Neural progenitor cell (in vitro differentiated cells): ENCODE data around the gene PCNT. TPM values are rescaled to one million over a fixed set of nuclear protein-coding genes. Genes with fewer than 3 reads are reported as not detected.

Experiments
- DNase-seq: peaks from one replicate; pipeline ENCODE4 v3.0.0-alpha.2; 2016; ENCODE audit warnings: low spot score
- H2AFZ ChIP-seq: fragments of 200-600 bp; sonication (generic); replicated peaks from 2 replicates; pipeline ENCODE4 v1.6.1; 2016; ENCODE audit warnings: antibody characterized with exemption
- H3F3A ChIP-seq: fragments of 200-600 bp; sonication (generic); 2 replicates; pipeline ENCODE4 v1.6.1; 2016; ENCODE audit warnings: antibody characterized with exemption, low read depth
- H3K27ac ChIP-seq: fragments of 200-600 bp; sonication (generic); 2 replicates; pipeline ENCODE4 v1.5.1; 2016; ENCODE audit warnings: mild to moderate bottlenecking
- H3K27me3 ChIP-seq: fragments of 200-600 bp; sonication (generic); 2 replicates; pipeline ENCODE4 v1.6.1; 2016; ENCODE audit warnings: mild to moderate bottlenecking, moderate library complexity
- H3K36me3 ChIP-seq: fragments of 200-600 bp; sonication (generic); 2 replicates; pipeline ENCODE4 v1.5.1; 2016
- H3K4me1 ChIP-seq: fragments of 200-600 bp; sonication (generic); 2 replicates; pipeline ENCODE4 v1.6.1; 2016; ENCODE audit warnings: mixed run types
- H3K4me2 ChIP-seq: fragments of 200-600 bp; sonication (generic); 2 replicates; pipeline ENCODE4 v1.6.1; 2016
- H3K4me3 ChIP-seq: fragments of 200-600 bp; sonication (generic); 2 replicates; pipeline ENCODE4 v1.5.1; 2016
- H3K79me2 ChIP-seq: fragments of 200-600 bp; sonication (generic); 2 replicates; pipeline ENCODE4 v1.6.1; 2016; ENCODE audit warnings: low read depth
- H3K9ac ChIP-seq: fragments of 200-600 bp; sonication (generic); 2 replicates; pipeline ENCODE4 v1.6.1; 2016
- H3K9me3 ChIP-seq: fragments of 200-600 bp; sonication (generic); 2 replicates; pipeline ENCODE4 v1.5.1; 2016; ENCODE audit warnings: low read depth
- H4K20me1 ChIP-seq: fragments of 200-600 bp; sonication (generic); 2 replicates; pipeline ENCODE4 v1.6.1; 2016; ENCODE audit warnings: low read depth
- H3K27ac Mint-ChIP-seq: 3 replicates; pipeline ENCODE4 v1.8.0; 2021; ENCODE audit warnings: mixed read lengths
- H3K27me3 Mint-ChIP-seq: 2 replicates; pipeline ENCODE4 v1.8.0; 2022; ENCODE audit warnings: low read depth, mild to moderate bottlenecking, inconsistent platforms, moderate library complexity, mixed read lengths; ENCODE audit not compliant: insufficient read depth
- H3K36me3 Mint-ChIP-seq: 3 replicates; pipeline ENCODE4 v1.8.0; 2021; ENCODE audit warnings: mixed read lengths
- H3K4me1 Mint-ChIP-seq: 3 replicates; pipeline ENCODE4 v1.8.0; 2021; ENCODE audit warnings: mixed read lengths
- H3K4me3 Mint-ChIP-seq: 3 replicates; pipeline ENCODE4 v1.8.0; 2021; ENCODE audit warnings: mild to moderate bottlenecking, moderate library complexity, mixed read lengths
- H3K9me3 Mint-ChIP-seq: 3 replicates; pipeline ENCODE4 v1.8.0; 2020; ENCODE audit warnings: mixed read lengths
- CTCF ChIP-seq: fragments of 200-600 bp; sonication (generic); IDR thresholded peaks from 2 replicates; pipeline ENCODE4 v1.5.1; 2017; ENCODE audit warnings: antibody characterized with exemption, mild to moderate bottlenecking
- EZH2 ChIP-seq: fragments of 200-600 bp; sonication (generic); IDR thresholded peaks from 2 replicates; pipeline ENCODE4 v1.6.1; 2017; ENCODE audit warnings: antibody characterized with exemption, mild to moderate bottlenecking, moderate library complexity
- EZH2phosphoT487 ChIP-seq: fragments of 200-600 bp; sonication (generic); IDR thresholded peaks from 2 replicates; pipeline ENCODE4 v1.6.1; 2017; ENCODE audit warnings: antibody characterized with exemption
- total RNA-seq: library from RNA; depleted of rRNA; stranded (reverse); fragments of >200 nt; gene quantifications from 2 replicates; pipeline ENCODE4 v1.2.3, GENCODE V29; 2015; ENCODE audit warnings: low replicate concordance

The PCNT gene
- total RNA-seq, 1 donor from 2014 or later: 42.0 TPM

- Histone ChIP-seq H3F3A (no peaks in the 10 kb centered on the region), H4K20me1 (no peaks in the 10 kb centered on the region), H2AFZ (no peak overlapping the region), H3K27me3 (no peaks in the 10 kb centered on the region), H3K79me2 (peaks cover 9% of the 10 kb centered on the region), H3K9me3 (no peaks in the 10 kb centered on the region), H3K36me3 (no peaks in the 10 kb centered on the region), H3K27ac (no peak overlapping the region), H3K9ac (no peak overlapping the region), H3K4me3 (no peak overlapping the region), H3K4me1 (no peaks in the 10 kb centered on the region), H3K4me2 (no peak overlapping the region)
- Mint-ChIP-seq H3K36me3 (peaks cover 28% of the 10 kb centered on the region), H3K27ac (no peak overlapping the region), H3K4me3 (no peak overlapping the region), H3K9me3 (peaks cover 3% of the 10 kb centered on the region), H3K27me3 (peaks cover 6% of the 10 kb centered on the region), H3K4me1 (peaks cover 2% of the 10 kb centered on the region)
- TF ChIP-seq CTCF (no peak), EZH2phosphoT487 (no peak), EZH2 (no peak)
- no peak for DNase-seq
These were observed 64.9 kb downstream of the PCNT start for GRCh38 chr21:46388896-46389295.

- no peak overlapping the region for H3K27ac ChIP-seq
- H3K27ac Mint-ChIP-seq: peak overlapping the region; percentile 30
- H2AFZ ChIP-seq: no peak overlapping the region
- no peaks in the 10 kb centered on the region for H3K79me2 ChIP-seq
- no peaks in the 10 kb centered on the region for H4K20me1 ChIP-seq
- H3K9me3 Mint-ChIP-seq: no peaks in the 10 kb centered on the region
- TF ChIP-seq EZH2: no peak
- H3K4me3 ChIP-seq: no peak overlapping the region
- no peaks in the 10 kb centered on the region for H3K36me3 ChIP-seq
- peaks cover 17% of the 10 kb centered on the region for H3K36me3 Mint-ChIP-seq
- H3K27me3 Mint-ChIP-seq: peaks cover 6% of the 10 kb centered on the region
- H3K4me2 ChIP-seq: no peak overlapping the region
- no peaks in the 10 kb centered on the region for H3K9me3 ChIP-seq
- no peak overlapping the region for H3K4me3 Mint-ChIP-seq
- no peaks in the 10 kb centered on the region for H3F3A ChIP-seq
- H3K4me1 Mint-ChIP-seq: peaks cover 7% of the 10 kb centered on the region
- no peak for DNase-seq
- H3K27me3 ChIP-seq: no peaks in the 10 kb centered on the region
- H3K4me1 ChIP-seq: no peaks in the 10 kb centered on the region
- no peak overlapping the region for H3K9ac ChIP-seq
These were observed 66.9 kb downstream of the PCNT start for GRCh38 chr21:46390603-46391545.

GRCh38 chr21:46391773-46392172 lies 67.8 kb downstream of the PCNT start:
- Histone ChIP-seq H3K9me3 (no peaks in the 10 kb centered on the region), H3K36me3 (no peaks in the 10 kb centered on the region)
- H3K36me3 Mint-ChIP-seq: peaks cover 17% of the 10 kb centered on the region

More at GRCh38 chr21:46391773-46392172, 67.8 kb downstream of the PCNT start:
- H3K27me3 ChIP-seq: no peaks in the 10 kb centered on the region
- H3K79me2 ChIP-seq: no peaks in the 10 kb centered on the region
- no peak overlapping the region for H3K27ac Mint-ChIP-seq
- H3K27ac ChIP-seq: no peak overlapping the region
- no peak overlapping the region for H3K9ac ChIP-seq
- H3K4me1 ChIP-seq: no peaks in the 10 kb centered on the region
- H3K9me3 Mint-ChIP-seq: no peaks in the 10 kb centered on the region
- TF ChIP-seq EZH2 (no peak), CTCF (no peak), EZH2phosphoT487 (no peak)
- DNase-seq: no peak
- H3F3A ChIP-seq: no peaks in the 10 kb centered on the region
- peaks cover 7% of the 10 kb centered on the region for H3K4me1 Mint-ChIP-seq
- H3K27me3 Mint-ChIP-seq: peaks cover 6% of the 10 kb centered on the region
- no peak overlapping the region for H2AFZ ChIP-seq
- H3K4me2 ChIP-seq: no peak overlapping the region
- no peaks in the 10 kb centered on the region for H4K20me1 ChIP-seq
- H3K4me3 Mint-ChIP-seq: no peak overlapping the region
- H3K4me3 ChIP-seq: no peak overlapping the region
